Putamen (tissue), 1 donor: ENCODE results near the gene SLC1A3.

Experiments
- DNase-seq: peaks from one replicate; pipeline ENCODE4 v3.0.0-alpha.2; 2016; ENCODE audit warnings: low spot score

SLC1A3 gene

GRCh38 chr5:36685631-36686288 is 79.4 kb downstream of the SLC1A3 start:
- DNase-seq: no peak

GRCh38 chr5:36686881-36687280 is 80.5 kb downstream of the SLC1A3 start:
- DNase-seq: no peak

GRCh38 chr5:36688722-36689121 is 82.3 kb downstream of the SLC1A3 start:
- DNase-seq: no peak

- DNase-seq: no peak
These were observed 82.8 kb downstream of the SLC1A3 start for GRCh38 chr5:36689225-36689624.

GRCh38 chr5:36690041-36690961 is 83.9 kb downstream of the SLC1A3 start:
- DNase-seq: peak; percentile 77

GRCh38 chr5:36691226-36691625 is 84.8 kb downstream of the SLC1A3 start:
- no peak for DNase-seq

GRCh38 chr5:36691696-36692371 is 85.4 kb downstream of the SLC1A3 start:
- DNase-seq: no peak

- peak; percentile 81 for DNase-seq
These were observed 86.7 kb downstream of the SLC1A3 start for GRCh38 chr5:36692791-36693763.

GRCh38 chr5:36694351-36694750 is 87.9 kb downstream of the SLC1A3 start:
- DNase-seq: no peak

GRCh38 chr5:36696059-36696673 is 89.8 kb downstream of the SLC1A3 start:
- no peak for DNase-seq

GRCh38 chr5:36698031-36698430 is 91.6 kb downstream of the SLC1A3 start:
- no peak for DNase-seq

GRCh38 chr5:36701085-36701698 is 94.8 kb downstream of the SLC1A3 start:
- DNase-seq: no peak

- no peak for DNase-seq
These were observed 96.9 kb downstream of the SLC1A3 start for GRCh38 chr5:36703245-36703860.

GRCh38 chr5:36704131-36704530 is 97.7 kb downstream of the SLC1A3 start:
- DNase-seq: no peak

GRCh38 chr5:36705055-36705454 is 98.6 kb downstream of the SLC1A3 start:
- no peak for DNase-seq

- DNase-seq: no peak
These were observed 100.3 kb downstream of the SLC1A3 start for GRCh38 chr5:36706662-36707061.

GRCh38 chr5:36708996-36709395 is 102.6 kb downstream of the SLC1A3 start:
- no peak for DNase-seq

- no peak for DNase-seq
These were observed 103.6 kb downstream of the SLC1A3 start for GRCh38 chr5:36710039-36710438.

GRCh38 chr5:36712706-36713105 is 106.3 kb downstream of the SLC1A3 start:
- no peak for DNase-seq

- no peak for DNase-seq
These were observed 107.1 kb downstream of the SLC1A3 start for GRCh38 chr5:36713541-36713940.
